Cardiac fibroblast (primary cell): ENCODE measurements around the gene CLINT1.
"Not testable (repeated sequence)": the region's sequence is repeated elsewhere in the genome, so short reads cannot be mapped to it uniquely, and the experiment has no call there.

ENCODE experiments used
- DNase-seq, 2 donors: peaks; one replicate each; pipeline versions ENCODE4 v3.0.0 to v3.0.0-alpha.2; 2010; ENCODE audit warnings: low read depth in 2 of 2
- H3K4me3 ChIP-seq, 2 donors: replicated peaks in 1 of 2; 1 replicate in 1 of 2; 2 replicates in 1 of 2; pipeline ENCODE4 v1.5.1; 2011; ENCODE audit warnings: low read depth in 2 of 2, low read length in 2 of 2, mild to moderate bottlenecking in 2 of 2, moderate library complexity in 1 of 2
- TF ChIP-seq, protein P1 (sequence below): IDR thresholded peaks from one replicate; pipeline ENCODE4 v1.5.1; 2011; ENCODE audit warnings: low read depth, mild to moderate bottlenecking, low read length, inconsistent platforms

CLINT1 gene

DNA sequence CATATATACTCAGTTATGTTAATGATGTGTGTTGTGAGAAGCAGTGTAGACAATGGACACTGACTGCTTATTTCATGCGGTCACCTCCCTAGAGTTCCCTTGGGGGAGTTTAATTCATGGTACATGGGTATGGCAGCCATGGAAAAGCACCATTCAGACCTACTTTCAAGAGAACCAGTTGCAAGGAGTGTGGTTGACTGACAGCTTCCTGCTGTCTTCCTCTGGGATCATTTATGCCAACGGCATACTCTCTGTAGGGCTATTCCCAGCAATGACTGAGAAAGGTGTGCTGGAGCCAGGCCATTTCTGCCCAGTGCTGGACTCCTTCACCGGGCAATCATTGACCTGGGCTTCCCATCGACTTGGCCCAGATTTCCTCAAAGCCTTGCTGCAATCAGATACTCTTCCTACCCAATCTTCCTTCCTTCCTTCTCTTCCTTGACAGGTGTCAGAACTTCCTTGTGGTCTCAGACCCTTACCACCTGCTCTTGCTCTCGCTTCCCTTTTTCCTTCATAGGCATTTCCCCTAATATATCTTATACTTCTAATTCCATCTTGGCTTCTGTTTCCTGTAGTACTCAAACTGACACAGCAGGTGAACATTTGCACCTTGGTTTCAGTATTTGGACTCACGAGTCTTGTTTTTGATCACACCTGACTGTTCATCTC, 3.4 kb upstream of the CLINT1 start:
- TF ChIP-seq, protein P1, sequence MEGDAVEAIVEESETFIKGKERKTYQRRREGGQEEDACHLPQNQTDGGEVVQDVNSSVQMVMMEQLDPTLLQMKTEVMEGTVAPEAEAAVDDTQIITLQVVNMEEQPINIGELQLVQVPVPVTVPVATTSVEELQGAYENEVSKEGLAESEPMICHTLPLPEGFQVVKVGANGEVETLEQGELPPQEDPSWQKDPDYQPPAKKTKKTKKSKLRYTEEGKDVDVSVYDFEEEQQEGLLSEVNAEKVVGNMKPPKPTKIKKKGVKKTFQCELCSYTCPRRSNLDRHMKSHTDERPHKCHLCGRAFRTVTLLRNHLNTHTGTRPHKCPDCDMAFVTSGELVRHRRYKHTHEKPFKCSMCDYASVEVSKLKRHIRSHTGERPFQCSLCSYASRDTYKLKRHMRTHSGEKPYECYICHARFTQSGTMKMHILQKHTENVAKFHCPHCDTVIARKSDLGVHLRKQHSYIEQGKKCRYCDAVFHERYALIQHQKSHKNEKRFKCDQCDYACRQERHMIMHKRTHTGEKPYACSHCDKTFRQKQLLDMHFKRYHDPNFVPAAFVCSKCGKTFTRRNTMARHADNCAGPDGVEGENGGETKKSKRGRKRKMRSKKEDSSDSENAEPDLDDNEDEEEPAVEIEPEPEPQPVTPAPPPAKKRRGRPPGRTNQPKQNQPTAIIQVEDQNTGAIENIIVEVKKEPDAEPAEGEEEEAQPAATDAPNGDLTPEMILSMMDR = no peak
- no peak for DNase-seq
- H3K4me3 ChIP-seq = no peak overlapping the region

DNA sequence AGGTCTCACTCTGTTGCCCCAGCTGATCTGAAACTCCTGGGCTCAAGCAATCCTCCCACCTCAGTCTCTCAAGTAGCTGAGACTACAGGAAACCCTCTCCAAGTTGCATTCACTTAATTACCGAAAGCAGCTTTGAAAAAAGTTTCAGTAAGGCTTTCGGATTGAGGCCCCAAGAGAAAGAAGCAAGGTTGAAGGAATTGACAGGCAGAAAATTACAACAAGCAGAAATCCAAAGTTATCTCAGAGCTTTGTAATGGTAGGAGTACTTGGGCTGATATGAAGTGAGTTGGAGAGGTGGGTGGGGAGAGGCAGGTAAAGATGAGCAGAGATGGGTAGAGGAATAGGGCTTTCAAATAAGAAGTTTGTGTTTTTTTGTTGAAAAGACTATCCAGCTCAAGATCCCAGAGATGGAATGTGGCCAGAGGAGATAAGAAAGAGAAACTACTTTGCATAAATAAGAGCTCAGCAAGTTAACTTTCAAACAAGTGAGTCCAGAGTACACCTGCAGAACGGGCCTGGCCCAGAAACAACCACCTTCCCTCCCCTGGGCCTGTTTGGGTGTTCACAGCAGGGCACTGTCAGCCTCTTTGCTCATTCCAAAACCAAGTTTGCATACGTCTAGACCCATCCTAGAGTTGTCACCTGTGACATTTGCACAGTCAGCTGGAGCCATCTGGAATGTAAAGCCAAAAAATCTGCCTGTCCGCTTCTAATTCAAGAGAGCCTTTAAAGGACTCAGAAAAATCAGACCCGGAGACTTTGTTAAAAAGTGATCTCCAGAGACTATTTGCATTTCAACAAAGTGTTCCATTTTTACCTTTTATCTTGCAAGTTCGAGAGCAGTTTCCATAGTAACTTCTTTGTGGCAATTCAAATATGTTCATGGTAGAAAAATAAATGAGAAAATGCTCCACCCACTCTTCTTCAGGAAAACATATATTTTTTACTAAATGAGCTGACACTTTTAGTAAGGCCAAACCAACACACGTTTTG, 2.2 kb upstream of the CLINT1 start:
- no peak for DNase-seq
- H3K4me3 ChIP-seq = no peak overlapping the region
- TF ChIP-seq, protein P1 = no peak

DNA sequence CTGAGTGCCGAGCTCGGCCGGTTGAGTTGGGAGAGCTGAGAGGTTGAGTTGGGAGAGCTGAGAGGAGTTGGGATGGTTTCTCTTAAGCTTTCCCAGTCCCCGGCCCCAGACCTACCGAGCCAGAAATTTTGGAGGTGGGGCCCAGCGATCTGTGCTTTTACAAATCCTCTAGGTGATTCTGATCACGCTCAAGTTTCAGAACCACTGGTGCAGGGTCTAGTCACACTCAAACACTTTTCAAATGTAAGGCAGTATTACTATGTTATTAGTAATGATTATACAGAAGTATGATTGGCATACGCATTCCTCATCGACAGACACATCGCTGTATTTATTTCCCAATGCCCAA, 256 bp upstream of the CLINT1 start:
- peak overlapping the region; percentile 96 to 97 for H3K4me3 ChIP-seq
- TF ChIP-seq, protein P1 = no peak
- DNase-seq = no peak

DNA sequence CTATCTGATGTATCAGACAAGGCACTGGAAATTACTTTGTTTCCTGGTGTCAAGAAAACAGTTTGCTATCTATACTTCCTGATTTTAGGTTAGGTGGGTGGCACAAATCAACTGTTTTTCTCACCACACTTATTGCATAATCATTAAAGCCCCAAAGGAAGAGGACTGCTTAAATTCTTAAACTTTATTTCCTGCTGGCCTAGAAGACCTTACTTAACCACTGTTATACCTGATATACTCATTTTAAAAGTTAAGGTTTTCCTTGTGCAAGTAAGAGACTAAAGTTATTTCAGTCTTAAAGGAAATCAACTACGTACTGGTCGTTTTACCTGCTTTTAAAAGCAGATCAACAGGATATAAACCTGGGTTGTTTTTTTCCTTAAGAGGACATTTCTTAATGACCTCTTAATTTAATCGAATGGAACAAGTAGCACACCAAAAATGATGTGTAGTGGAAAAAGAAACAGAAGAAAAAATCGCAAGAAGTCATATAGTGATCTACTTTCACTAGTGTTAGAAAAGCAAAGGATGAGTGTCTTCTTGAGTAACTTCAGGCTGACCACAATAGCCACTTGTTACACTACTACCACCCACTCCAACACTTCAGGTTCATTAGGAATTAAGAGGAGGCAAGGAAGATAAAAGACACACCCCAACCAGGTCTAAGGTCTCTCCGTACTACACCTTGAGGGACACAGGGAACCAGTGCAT, 974 bp downstream of the CLINT1 start:
- DNase-seq = peak in 1 of 2 donors; percentile 36

DNA sequence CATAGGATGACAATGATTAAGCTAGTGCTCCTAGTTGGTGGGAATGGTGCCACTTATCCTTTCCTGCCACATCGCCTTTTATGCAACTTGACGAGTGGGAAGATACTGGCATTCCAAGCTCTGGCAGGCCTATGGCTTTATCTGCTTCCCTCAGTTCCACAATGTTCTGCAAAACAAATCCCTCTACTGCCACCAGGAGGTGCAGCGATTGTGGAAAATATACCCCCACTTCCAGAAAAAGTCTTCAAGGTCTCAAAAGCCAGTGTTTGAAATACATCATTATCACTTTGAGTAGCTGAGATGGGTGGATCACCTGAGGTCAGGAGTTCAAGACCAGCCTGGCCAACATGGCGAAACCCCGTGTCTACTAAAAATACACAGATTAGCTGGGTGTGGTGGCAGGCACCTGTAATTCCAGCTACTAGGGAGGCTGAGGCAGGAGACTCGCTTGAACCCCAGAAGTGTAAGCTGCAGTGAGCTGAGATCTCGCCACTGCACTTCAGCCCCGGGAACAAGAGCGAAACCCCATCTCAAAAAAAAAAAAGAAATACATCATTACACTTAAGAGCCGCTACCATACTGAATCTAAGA, 3.4 kb downstream of the CLINT1 start:
- no peak overlapping the region for H3K4me3 ChIP-seq
- DNase-seq = peak; percentile 69 to 82
- TF ChIP-seq, protein P1 = peak; percentile 72

More for the DNA sequence above, 974 bp downstream of the CLINT1 start:
- peak overlapping the region; percentile 96 to 97 for H3K4me3 ChIP-seq
- TF ChIP-seq, protein P1 = no peak

DNA sequence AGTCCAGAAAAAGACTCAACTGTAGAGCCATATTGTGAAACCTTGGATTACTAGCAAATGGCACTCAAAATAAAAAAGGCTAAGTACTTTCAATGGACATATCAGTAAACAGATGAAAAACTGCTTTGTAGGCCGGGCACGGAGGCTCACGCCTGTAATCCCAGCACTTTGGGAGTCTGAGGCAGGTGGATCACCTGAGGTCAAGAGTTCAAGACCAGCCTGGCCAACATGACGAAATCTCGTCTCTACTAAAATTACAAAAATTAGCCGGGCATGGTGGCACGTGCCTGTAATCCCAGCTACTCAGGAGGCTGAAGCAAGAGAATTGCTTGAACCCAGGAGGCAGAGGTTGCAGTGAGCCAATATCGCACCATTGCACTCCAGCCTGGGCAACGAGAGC, 5.6 kb downstream of the CLINT1 start:
- not testable (repeated sequence) for H3K4me3 ChIP-seq, DNase-seq
